Measurements from ENCODE around the gene CACNA1C. TPM values are rescaled to one million over a fixed set of nuclear protein-coding genes. Genes with fewer than 3 reads are reported as not detected.

The CACNA1C gene
- total RNA-seq, 1 experiment from 2014 or later = 3.7 TPM

- CTCF ChIA-PET = interaction anchor here (0.7 to 2.4 kb wide), 3 partner anchors 525 to 760 kb away, joined by 3 to 9 read pairs (median 7); no protein-coding TSS in a partner anchor
- TF ChIP-seq CTCF (conservative IDR thresholded peaks at IDR 0.05; ENCODE audit: low read depth, low read length) = no peak
- TF ChIP-seq EZH2 (IDR thresholded peaks at IDR 0.05; ENCODE audit: borderline replicate concordance, low read depth, low read length, poor library complexity, severe bottlenecking) = no peak
- intact Hi-C loops (cut with micrococcal nuclease; ENCODE audit: unreplicated experiment) = loop anchor here (5.0 to 10.0 kb wide), 3 partner anchors 198 to 785 kb away; no protein-coding TSS in a partner anchor
- H3K27ac ChIP-seq (ENCODE audit: low read depth, low read length, poor library complexity, severe bottlenecking) = no peak overlapping the region
- DNase-seq (ENCODE audit: low spot score) = no peak
- no peak overlapping the region for H3K4me3 ChIP-seq (ENCODE audit: low read depth, low read length, poor library complexity, severe bottlenecking)
- H3K36me3 ChIP-seq (ENCODE audit: insufficient read depth, low read length, poor library complexity, severe bottlenecking) = no peaks in the 10 kb centered on the region
- peaks cover 14% of the 10 kb centered on the region for H3K27me3 ChIP-seq (replicated peaks; ENCODE audit: insufficient read depth, low read depth, low read length, poor library complexity)
- no peaks in the 10 kb centered on the region for H3K4me1 ChIP-seq (ENCODE audit: insufficient read depth, low read length, poor library complexity, severe bottlenecking)
- no TSS peak for BruUV-seq (replicated peaks)
- POLR2A ChIA-PET (ENCODE audit: low non-redundant PET) = no interaction called here
- H3K9me3 ChIP-seq (ENCODE audit: low read depth, low read length, poor library complexity, severe bottlenecking) = no peaks in the 10 kb centered on the region
Observed at GRCh38 chr12:2582631-2583030, 529.8 kb downstream of the CACNA1C start.

GRCh38 chr12:2583091-2583497 lies 530.3 kb downstream of the CACNA1C start:
- H3K4me3 ChIP-seq (ENCODE audit: low read depth, low read length, poor library complexity, severe bottlenecking) = no peak overlapping the region

GRCh38 chr12:2583642-2584401 lies 531.0 kb downstream of the CACNA1C start:
- no peaks in the 10 kb centered on the region for H3K36me3 ChIP-seq (ENCODE audit: insufficient read depth, low read length, poor library complexity, severe bottlenecking)
- ChIA-PET CTCF (interaction anchor here (0.5 to 2.4 kb wide), 4 partner anchors 41 to 526 kb away, joined by 3 to 9 read pairs (median 5); no protein-coding TSS in a partner anchor), POLR2A (ENCODE audit: low non-redundant PET) (no interaction called here)
- H3K4me3 ChIP-seq (ENCODE audit: low read depth, low read length, poor library complexity, severe bottlenecking) = no peak overlapping the region
- intact Hi-C loops (cut with micrococcal nuclease; ENCODE audit: unreplicated experiment) = loop anchor here (2.0 to 10.0 kb wide), 4 partner anchors 199 to 787 kb away; no protein-coding TSS in a partner anchor
- TF ChIP-seq CTCF (conservative IDR thresholded peaks at IDR 0.05; ENCODE audit: low read depth, low read length) = no peak
- TF ChIP-seq EZH2 (IDR thresholded peaks at IDR 0.05; ENCODE audit: borderline replicate concordance, low read depth, low read length, poor library complexity, severe bottlenecking) = no peak
- H3K27ac ChIP-seq (ENCODE audit: low read depth, low read length, poor library complexity, severe bottlenecking) = no peak overlapping the region
- no TSS peak for BruUV-seq (replicated peaks)
- peaks cover 14% of the 10 kb centered on the region for H3K27me3 ChIP-seq (replicated peaks; ENCODE audit: insufficient read depth, low read depth, low read length, poor library complexity)
- DNase-seq (ENCODE audit: low spot score) = no peak
- H3K4me1 ChIP-seq (ENCODE audit: insufficient read depth, low read length, poor library complexity, severe bottlenecking) = no peaks in the 10 kb centered on the region
- no peaks in the 10 kb centered on the region for H3K9me3 ChIP-seq (ENCODE audit: low read depth, low read length, poor library complexity, severe bottlenecking)

More at GRCh38 chr12:2583091-2583497, 530.3 kb downstream of the CACNA1C start:
- Histone ChIP-seq H3K4me1 (ENCODE audit: insufficient read depth, low read length, poor library complexity, severe bottlenecking) (no peaks in the 10 kb centered on the region), H3K27ac (ENCODE audit: low read depth, low read length, poor library complexity, severe bottlenecking) (no peak overlapping the region), H3K36me3 (ENCODE audit: insufficient read depth, low read length, poor library complexity, severe bottlenecking) (no peaks in the 10 kb centered on the region), H3K9me3 (ENCODE audit: low read depth, low read length, poor library complexity, severe bottlenecking) (no peaks in the 10 kb centered on the region), H3K27me3 (replicated peaks; ENCODE audit: insufficient read depth, low read depth, low read length, poor library complexity) (peaks cover 14% of the 10 kb centered on the region)
- ChIA-PET CTCF (interaction anchor here (0.5 to 2.4 kb wide), 6 partner anchors 42 to 761 kb away, joined by 3 to 9 read pairs (median 5); no protein-coding TSS in a partner anchor), POLR2A (ENCODE audit: low non-redundant PET) (no interaction called here)
- intact Hi-C loops (cut with micrococcal nuclease; ENCODE audit: unreplicated experiment) = loop anchor here (5.0 to 10.0 kb wide), 3 partner anchors 198 to 786 kb away; no protein-coding TSS in a partner anchor
- TF ChIP-seq EZH2 (IDR thresholded peaks at IDR 0.05; ENCODE audit: borderline replicate concordance, low read depth, low read length, poor library complexity, severe bottlenecking) (no peak), CTCF (conservative IDR thresholded peaks at IDR 0.05; ENCODE audit: low read depth, low read length) (peak; percentile 81)
- no TSS peak for BruUV-seq (replicated peaks)
- peak; percentile 65 for DNase-seq (ENCODE audit: low spot score)

Data from A673 (cell line).